NT2/D1 (cell line): Measurements from ENCODE around the gene CLEC16A.

Experiments used
- DNase-seq: peaks from one replicate; pipeline ENCODE4 v3.0.0-alpha.2; 2011; ENCODE audit warnings: low read depth, low spot score
- H3K27me3 ChIP-seq: 2 replicates; pipeline ENCODE4 v1.6.0; 2011; ENCODE audit warnings: mild to moderate bottlenecking; ENCODE audit not compliant: insufficient read length, insufficient read depth
- H3K36me3 ChIP-seq: 2 replicates; pipeline ENCODE4 v1.6.1; 2011; ENCODE audit warnings: mild to moderate bottlenecking, low read length, mixed read lengths; ENCODE audit not compliant: insufficient read depth, insufficient read length
- H3K4me1 ChIP-seq: 2 replicates; pipeline ENCODE4 v1.5.1; 2011; ENCODE audit not compliant: insufficient read depth, insufficient read length
- H3K4me3 ChIP-seq: 2 replicates; pipeline ENCODE4 v1.5.1; 2011; ENCODE audit warnings: low read depth; ENCODE audit not compliant: insufficient read length
- H3K9ac ChIP-seq: 2 replicates; pipeline ENCODE4 v1.6.0; 2011; ENCODE audit warnings: low read depth; ENCODE audit not compliant: insufficient read length
- H3K9me3 ChIP-seq: 2 replicates; pipeline ENCODE4 v1.5.1; 2011; ENCODE audit warnings: mild to moderate bottlenecking, low read length; ENCODE audit not compliant: insufficient read depth
- SUZ12 ChIP-seq: IDR thresholded peaks from 2 replicates; pipeline ENCODE4 v1.6.1; 2011; ENCODE audit not compliant: insufficient read length, insufficient read depth; ENCODE audit errors: extremely low read depth
- YY1 ChIP-seq: IDR thresholded peaks from 2 replicates; pipeline ENCODE4 v1.6.1; 2011; ENCODE audit not compliant: insufficient read length, insufficient read depth
- ZNF274 ChIP-seq: IDR thresholded peaks from 2 replicates; pipeline ENCODE4 v1.6.1; 2011; ENCODE audit warnings: mild to moderate bottlenecking, low read depth, low read length

CLEC16A gene

DNA sequence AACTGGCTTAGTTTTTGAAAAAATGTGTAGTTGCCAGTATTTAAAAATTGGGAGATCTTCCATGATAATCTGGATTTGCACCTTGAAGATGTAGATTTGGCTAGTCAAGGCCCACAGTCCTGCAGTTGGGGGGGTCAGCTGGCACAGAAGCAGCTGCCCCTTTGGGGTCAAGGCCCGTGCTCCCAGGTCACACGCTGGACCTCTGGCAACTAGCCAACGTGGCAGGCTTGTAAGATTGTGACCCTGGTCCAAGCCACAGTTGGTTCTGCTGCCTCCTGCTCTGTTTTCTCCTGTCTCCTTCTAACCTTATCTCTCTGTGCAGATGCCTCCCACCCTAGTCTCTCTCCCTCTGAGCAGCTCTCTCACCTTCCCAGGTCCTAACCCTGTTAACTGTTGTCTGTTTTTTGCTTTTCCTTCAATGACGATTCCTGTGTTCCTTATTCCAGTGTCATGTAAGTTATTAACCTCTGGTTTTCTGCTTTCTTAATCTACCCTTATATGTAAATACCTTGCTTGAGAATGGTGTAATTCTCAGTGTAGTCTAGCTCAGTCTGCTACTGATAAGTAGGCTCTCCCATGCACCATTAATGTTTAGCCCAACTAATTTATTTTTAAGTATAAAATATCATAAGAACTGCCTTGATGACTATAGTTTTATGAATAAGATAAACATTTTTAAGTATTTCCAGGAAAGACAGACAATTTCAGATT lies 27.9 kb downstream of the CLEC16A start:
- no peak overlapping the region for H3K4me3 ChIP-seq
- TF ChIP-seq SUZ12, result no peak
- no peak for TF ChIP-seq ZNF274
- TF ChIP-seq YY1, result no peak
- DNase-seq, result no peak
- H3K36me3 ChIP-seq, result peaks cover 56% of the 10 kb centered on the region
- no peak overlapping the region for H3K9ac ChIP-seq
- H3K27me3 ChIP-seq, result no peaks in the 10 kb centered on the region
- peaks cover 3% of the 10 kb centered on the region for H3K4me1 ChIP-seq
- no peaks in the 10 kb centered on the region for H3K9me3 ChIP-seq

DNA sequence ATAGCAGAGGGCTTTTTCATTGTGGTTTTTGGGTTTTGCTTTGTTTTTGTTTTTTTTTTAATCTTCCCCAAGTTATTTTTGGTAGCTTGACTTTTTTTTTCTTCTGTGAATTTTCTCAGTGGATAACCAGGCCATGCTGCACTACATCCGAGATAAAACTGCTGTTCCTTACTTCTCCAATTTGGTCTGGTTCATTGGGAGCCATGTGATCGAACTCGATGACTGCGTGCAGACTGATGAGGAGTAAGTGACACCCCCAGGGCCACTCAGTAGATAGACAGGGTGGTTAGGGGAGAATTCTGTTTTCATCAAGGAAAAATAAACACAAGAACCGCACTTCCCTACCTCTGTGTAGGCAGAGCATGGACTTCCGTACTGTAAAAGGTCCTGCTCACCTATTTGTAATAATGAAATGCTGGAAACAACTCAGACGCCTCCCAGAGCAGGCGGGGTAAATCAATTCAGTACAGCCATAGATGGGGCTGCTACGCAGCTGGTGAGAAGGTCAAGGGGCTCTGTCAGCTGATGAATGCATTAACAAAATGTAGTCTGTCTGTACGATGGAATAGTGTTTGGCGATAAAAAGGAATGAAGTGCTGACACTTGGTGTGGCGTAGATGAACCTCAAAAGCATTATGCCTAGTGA lies 28.6 kb downstream of the CLEC16A start:
- Histone ChIP-seq H3K9ac (no peak overlapping the region), H3K36me3 (peaks cover 52% of the 10 kb centered on the region), H3K4me3 (no peak overlapping the region), H3K9me3 (no peaks in the 10 kb centered on the region), H3K27me3 (no peaks in the 10 kb centered on the region), H3K4me1 (peaks cover 7% of the 10 kb centered on the region)
- TF ChIP-seq ZNF274 (no peak), SUZ12 (no peak), YY1 (no peak)
- no peak for DNase-seq

DNA sequence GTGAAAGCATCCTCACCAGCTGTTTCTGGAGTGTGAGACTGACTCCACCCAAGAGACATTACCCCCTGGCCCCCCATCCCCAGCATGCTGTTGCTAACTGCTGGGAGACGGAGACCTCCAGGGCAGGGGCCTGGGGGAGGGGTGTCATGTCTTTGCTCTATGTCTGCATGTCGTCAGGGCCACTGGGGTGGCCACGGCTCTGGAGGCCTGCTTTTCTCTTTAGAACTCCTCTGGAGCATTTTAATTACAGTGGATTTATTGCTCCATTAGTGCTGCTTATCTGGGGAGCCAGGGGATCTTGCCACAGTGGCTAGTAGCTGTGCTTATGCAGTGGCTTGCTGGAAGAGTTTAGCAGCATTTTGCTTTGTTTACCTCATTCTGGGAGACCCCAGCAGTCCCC lies 32.3 kb downstream of the CLEC16A start:
- H3K36me3 ChIP-seq, result peaks cover 51% of the 10 kb centered on the region
- peaks cover 4% of the 10 kb centered on the region; the same call in 1 of the 2 replicates for H3K9me3 ChIP-seq
- H3K27me3 ChIP-seq, result no peaks in the 10 kb centered on the region
- TF ChIP-seq ZNF274 (no peak), YY1 (no peak), SUZ12 (no peak)
- DNase-seq, result no peak
- peaks cover 14% of the 10 kb centered on the region for H3K4me1 ChIP-seq
- no peak overlapping the region for H3K9ac ChIP-seq
- no peak overlapping the region for H3K4me3 ChIP-seq

DNA sequence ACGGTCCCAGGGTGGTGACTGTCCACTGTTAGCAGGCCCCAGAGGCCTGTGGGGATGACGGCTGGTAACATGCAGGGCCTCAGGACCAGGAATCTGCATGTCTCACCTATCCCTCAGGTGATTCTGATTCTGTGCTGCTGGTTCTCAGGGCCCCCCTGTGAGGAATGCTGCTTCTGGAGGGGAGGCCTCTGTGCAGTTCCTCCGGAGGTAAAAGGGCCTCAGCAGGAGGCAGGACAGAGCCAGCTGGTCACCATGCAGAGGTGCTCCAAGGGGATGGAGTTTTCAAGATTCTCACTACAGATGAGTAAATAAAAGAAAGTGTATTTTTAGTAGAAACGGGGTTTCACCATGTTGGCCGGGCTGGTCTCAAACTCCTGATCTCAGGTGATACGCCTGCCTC lies 33.8 kb downstream of the CLEC16A start:
- Histone ChIP-seq H3K9ac (no peak overlapping the region), H3K4me3 (no peak overlapping the region), H3K9me3 (peaks cover 8% of the 10 kb centered on the region; the same call in 1 of the 2 replicates), H3K36me3 (peaks cover 61% of the 10 kb centered on the region), H3K4me1 (peaks cover 13% of the 10 kb centered on the region), H3K27me3 (no peaks in the 10 kb centered on the region)
- no peak for DNase-seq
- no peak for TF ChIP-seq SUZ12

DNA sequence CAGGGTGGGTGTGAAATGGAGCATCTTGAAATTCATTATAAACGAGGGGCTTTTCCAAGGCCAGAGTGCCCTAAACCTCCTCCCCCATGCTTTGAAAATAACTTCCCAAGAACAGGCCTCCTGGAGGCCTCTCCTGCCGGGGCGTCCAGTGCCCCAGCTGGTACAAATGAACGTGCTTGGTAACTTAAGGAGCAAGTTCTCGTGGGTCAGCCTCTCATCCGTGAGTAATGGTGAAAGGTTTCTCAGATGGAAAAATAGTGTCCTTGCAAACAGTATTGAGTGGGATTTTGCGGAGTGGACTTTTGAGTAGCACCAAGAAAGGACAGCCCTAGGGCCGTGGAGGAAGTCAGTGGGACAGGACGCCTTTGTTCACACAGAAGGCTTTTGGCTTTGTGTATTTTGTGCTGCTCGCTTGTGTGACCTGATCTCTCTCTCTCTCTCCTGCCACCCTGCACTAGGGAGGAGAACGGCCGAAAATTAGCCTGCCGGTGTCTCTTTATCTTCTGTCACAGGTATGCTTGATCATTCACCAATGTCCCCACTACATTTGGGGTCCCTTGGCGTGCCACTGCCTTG lies 34.6 kb downstream of the CLEC16A start:
- H3K36me3 ChIP-seq, result peaks cover 60% of the 10 kb centered on the region
- TF ChIP-seq SUZ12 (no peak), YY1 (no peak), ZNF274 (no peak)
- H3K4me3 ChIP-seq, result no peak overlapping the region
- peaks cover 13% of the 10 kb centered on the region for H3K4me1 ChIP-seq
- no peak overlapping the region for H3K9ac ChIP-seq
- peaks cover 8% of the 10 kb centered on the region; the same call in 1 of the 2 replicates for H3K9me3 ChIP-seq
- H3K27me3 ChIP-seq, result no peaks in the 10 kb centered on the region
- DNase-seq, result no peak

DNA sequence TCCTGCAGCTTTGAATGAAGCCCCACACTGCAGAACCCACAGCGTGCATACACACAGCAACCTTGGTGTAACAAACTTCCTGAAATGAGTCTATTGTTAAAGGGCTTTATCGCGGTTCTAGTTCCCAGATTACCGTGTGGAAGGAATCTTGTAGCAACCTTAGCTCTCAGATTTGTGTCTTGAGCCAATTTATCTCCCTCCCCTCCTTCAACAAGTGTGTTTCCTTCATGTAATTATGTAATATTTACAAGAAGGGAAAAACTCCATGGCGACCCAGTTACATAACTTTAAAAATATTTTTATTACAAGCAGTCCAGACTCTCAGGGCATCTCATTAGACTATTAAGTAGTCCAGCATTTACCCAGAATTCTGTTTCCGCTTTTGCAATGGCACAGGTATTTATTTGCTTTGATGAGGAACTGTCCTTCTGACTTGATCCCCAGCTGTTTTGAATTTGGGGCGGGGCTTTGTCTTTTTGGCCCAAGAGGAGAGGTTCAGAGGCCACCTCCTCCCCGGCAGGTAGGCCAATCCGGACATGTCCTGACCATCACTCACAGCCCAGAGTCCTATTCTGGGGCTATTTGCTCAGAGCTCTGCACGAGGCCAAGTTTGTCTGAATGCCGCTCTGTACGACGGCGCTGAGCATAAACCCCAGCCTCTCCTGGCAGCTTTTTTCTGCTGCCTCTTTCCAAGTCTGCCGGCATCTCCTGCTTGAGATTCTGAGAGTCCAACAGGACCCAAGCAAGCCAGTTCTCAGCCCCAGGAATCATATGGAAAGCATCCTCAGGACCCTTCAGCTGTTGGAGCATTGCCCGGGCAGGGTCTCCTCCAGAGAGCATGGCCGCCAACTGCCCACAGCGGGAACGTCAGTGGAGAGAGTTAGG lies 35.6 kb downstream of the CLEC16A start:
- Histone ChIP-seq H3K9me3 (peaks cover 8% of the 10 kb centered on the region; the same call in 1 of the 2 replicates), H3K4me1 (peaks cover 13% of the 10 kb centered on the region), H3K4me3 (no peak overlapping the region), H3K27me3 (no peaks in the 10 kb centered on the region), H3K36me3 (peaks cover 58% of the 10 kb centered on the region), H3K9ac (no peak overlapping the region)
- no peak for DNase-seq
- no peak for TF ChIP-seq ZNF274
- TF ChIP-seq SUZ12, result no peak
- no peak for TF ChIP-seq YY1

DNA sequence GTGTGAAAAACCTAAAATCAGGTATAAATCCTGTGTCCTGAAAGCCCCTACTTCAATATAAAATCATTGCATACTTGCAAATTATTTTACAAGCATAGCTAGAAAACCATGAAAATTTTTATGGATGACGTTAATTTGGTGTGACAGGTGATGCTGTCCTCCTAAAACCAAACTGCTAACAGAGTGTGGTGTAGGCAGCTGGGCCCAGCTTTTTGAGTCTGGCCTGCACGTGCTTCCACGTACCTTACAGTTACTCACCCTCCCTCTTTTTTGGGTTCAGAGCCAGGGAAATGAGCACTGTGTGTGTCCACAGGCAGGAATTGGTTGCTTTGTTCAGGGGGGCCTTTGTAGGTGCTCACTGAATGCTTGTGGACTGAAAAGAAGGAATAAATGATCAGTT lies 36.4 kb downstream of the CLEC16A start:
- DNase-seq, result no peak
- peaks cover 13% of the 10 kb centered on the region for H3K4me1 ChIP-seq
- no peak for TF ChIP-seq YY1
- TF ChIP-seq ZNF274, result no peak
- no peak for TF ChIP-seq SUZ12
- peaks cover 8% of the 10 kb centered on the region; the same call in 1 of the 2 replicates for H3K9me3 ChIP-seq
- no peak overlapping the region for H3K9ac ChIP-seq
- no peak overlapping the region for H3K4me3 ChIP-seq
- no peaks in the 10 kb centered on the region for H3K27me3 ChIP-seq
- H3K36me3 ChIP-seq, result peaks cover 60% of the 10 kb centered on the region
